GM08714 (cell line): ENCODE results near the gene ITGAV.
A peak's percentile ranks its signal among the peaks of the same experiment; 100 is the strongest.

Experiments used
- H3K4me3 ChIP-seq: fragments of 200-500 bp; sonication (Bioruptor generic); 2 replicates; pipeline ENCODE4 v1.5.1; 2014; ENCODE audit warnings: mild to moderate bottlenecking, low read length, inconsistent platforms
- ZNF274 ChIP-seq: IDR thresholded peaks from 2 replicates; pipeline ENCODE4 v1.6.1; 2012; ENCODE audit warnings: mild to moderate bottlenecking, low read depth, low read length

The ITGAV gene

GRCh38 chr2:186590759-186591505, 1.1 kb downstream of the ITGAV start:
- peak overlapping the region; percentile 98 for H3K4me3 ChIP-seq
- no peak for TF ChIP-seq ZNF274

GRCh38 chr2:186591506-186591890, 1.6 kb downstream of the ITGAV start:
- TF ChIP-seq ZNF274: no peak
- H3K4me3 ChIP-seq: peak overlapping the region; percentile 98; the same call in 1 of the 2 replicates

- H3K4me3 ChIP-seq: peak overlapping the region; percentile 98
- TF ChIP-seq ZNF274: no peak
These were observed 2.5 kb downstream of the ITGAV start for GRCh38 chr2:186592137-186592875.

- no peak for TF ChIP-seq ZNF274
- no peak overlapping the region for H3K4me3 ChIP-seq
These were observed 3.7 kb downstream of the ITGAV start for GRCh38 chr2:186593523-186593922.

- TF ChIP-seq ZNF274: no peak
- no peak overlapping the region for H3K4me3 ChIP-seq
These were observed 4.3 kb downstream of the ITGAV start for GRCh38 chr2:186594001-186594722.

GRCh38 chr2:186595219-186595618, 5.4 kb downstream of the ITGAV start:
- no peak for TF ChIP-seq ZNF274
- H3K4me3 ChIP-seq: no peak overlapping the region

GRCh38 chr2:186599186-186599778, 9.4 kb downstream of the ITGAV start:
- no peak for TF ChIP-seq ZNF274
- H3K4me3 ChIP-seq: no peak overlapping the region

GRCh38 chr2:186603286-186603685, 13.4 kb downstream of the ITGAV start:
- H3K4me3 ChIP-seq: no peak overlapping the region
- TF ChIP-seq ZNF274: no peak

- no peak overlapping the region for H3K4me3 ChIP-seq
- no peak for TF ChIP-seq ZNF274
These were observed 15.2 kb downstream of the ITGAV start for GRCh38 chr2:186605041-186605440.

- no peak for TF ChIP-seq ZNF274
- no peak overlapping the region for H3K4me3 ChIP-seq
These were observed 17.9 kb downstream of the ITGAV start for GRCh38 chr2:186607660-186608324.

GRCh38 chr2:186610785-186611184, 20.9 kb downstream of the ITGAV start:
- no peak overlapping the region for H3K4me3 ChIP-seq
- no peak for TF ChIP-seq ZNF274

GRCh38 chr2:186611526-186611925, 21.7 kb downstream of the ITGAV start:
- H3K4me3 ChIP-seq: no peak overlapping the region
- no peak for TF ChIP-seq ZNF274

GRCh38 chr2:186612026-186612425, 22.2 kb downstream of the ITGAV start:
- no peak for TF ChIP-seq ZNF274
- no peak overlapping the region for H3K4me3 ChIP-seq
